GM19023 (cell line): Measurements from ENCODE around the gene AIDA.

Source experiments
- ATAC-seq: cut with Tn5 transposase; IDR thresholded peaks from one replicate; pipeline ENCODE4 v1.9.1; 2021; ENCODE audit warnings: mild to moderate bottlenecking, moderate library complexity; ENCODE audit not compliant: unreplicated experiment

The AIDA gene

DNA sequence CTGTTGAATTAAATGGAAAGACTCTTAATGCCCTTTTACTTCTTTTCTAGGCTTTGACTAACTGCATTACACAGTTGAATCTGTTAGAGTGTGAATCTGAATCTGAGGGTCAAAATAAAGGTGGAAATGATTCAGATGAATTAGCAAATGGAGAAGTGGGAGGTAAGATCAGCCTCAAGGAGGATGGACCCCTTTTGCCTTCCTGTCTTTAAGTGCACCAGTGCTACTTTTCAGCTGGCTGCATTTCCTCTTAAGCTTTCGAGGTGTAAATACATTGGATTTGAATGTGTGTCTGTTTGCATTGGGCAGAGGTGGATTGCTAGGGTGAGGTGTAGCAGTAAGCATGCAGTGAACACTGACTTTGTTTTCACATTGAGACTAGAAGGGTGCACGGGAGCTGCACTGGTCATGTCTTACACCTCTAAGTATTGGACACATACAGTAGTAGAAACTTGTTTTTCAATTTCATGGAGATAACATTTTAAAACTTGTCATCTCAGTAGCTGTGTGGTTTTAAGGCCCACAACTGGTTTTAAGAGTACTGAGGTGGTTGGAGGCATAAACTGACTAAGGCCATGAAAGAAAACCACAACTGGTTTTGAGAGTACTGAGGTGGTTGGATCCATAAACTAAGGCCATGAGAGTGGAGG is 59.0 kb downstream of the AIDA start:
- ATAC-seq, result peak; percentile 65

DNA sequence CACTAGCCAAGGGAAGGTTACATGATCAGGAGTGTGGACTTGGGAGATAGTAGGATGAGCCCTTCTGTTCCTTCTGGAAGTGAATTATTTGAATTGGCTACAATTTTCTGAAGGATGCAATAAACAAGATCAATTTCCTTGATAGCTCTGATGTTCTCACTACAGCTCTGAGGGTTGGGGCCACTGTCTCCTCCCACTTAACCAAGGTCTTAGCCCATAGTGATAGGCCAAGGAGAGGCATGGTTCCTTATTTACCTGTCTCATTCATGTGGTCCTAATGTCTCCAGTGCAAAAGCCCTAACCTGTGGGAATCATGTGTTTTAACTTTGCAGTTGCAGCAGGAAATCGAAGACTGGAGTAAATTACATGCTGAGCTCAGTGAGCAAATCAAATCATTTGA is 59.6 kb downstream of the AIDA start:
- ATAC-seq, result no peak

DNA sequence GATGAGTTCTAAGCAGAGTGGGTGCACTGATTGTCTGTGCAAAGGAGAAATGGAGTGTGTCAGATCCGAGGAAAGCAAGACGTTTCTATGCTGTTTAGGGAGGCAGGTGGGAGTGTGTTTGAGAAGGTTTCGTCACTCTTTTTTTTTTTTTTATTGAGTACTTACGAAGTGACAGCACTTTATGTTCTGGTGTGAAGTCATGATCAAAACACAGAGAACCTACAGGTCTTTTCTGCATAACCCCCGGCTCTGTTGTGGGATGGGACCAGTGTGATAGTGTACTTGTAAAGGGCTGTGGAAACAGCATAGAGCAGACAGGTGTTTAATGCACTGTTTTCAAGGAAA is 67.7 kb downstream of the AIDA start:
- ATAC-seq, result no peak

DNA sequence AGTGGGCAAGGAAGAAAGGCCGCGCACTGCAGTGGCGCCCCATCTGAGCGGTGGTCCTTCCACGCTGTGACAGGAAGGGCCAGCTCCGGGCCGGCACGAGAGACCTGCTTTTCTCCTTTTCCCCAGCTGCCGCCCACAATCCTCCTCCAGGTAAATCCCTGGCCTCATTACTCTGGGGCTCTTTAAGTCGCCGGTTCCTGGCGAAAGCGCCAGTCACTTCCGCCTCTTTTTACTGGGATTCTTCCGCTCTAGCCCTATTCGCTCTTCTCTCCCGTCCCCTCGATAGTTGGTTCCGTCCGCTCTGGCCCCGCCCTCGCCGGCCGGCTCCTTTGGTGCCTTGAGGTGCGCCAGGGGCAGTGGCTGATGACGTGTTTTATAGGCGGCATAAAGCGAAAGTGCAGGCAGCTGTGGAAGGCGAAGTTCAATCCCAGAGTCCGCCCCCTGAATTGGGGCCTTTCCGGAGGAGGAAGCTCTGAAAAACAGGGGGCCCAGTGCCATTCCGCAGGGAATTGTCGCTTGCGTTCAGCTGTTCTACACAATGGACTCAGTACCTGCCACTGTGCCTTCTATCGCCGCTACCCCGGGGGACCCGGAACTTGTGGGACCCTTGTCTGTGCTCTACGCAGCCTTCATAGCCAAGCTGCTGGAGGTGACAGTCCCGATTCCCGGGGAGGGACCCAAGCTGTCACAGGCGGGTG is 68.2 kb downstream of the AIDA start:
- peak; percentile 98 for ATAC-seq

DNA sequence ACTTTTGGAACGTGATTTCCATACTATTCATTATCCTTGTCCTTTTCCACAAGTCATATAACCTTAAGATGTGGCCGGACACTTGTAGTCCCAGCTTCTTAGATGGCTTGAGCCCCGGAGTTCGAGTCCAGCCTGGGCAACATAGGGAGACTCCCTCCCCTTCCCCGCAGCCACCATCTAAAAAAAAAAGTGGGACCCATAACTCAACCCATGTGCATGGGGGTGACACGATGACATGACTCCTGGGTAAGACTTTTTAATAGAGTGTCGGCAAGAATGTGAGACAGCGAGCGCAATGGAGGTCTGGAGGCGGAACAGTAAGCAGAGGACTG is 68.7 kb downstream of the AIDA start:
- ATAC-seq, result no peak

DNA sequence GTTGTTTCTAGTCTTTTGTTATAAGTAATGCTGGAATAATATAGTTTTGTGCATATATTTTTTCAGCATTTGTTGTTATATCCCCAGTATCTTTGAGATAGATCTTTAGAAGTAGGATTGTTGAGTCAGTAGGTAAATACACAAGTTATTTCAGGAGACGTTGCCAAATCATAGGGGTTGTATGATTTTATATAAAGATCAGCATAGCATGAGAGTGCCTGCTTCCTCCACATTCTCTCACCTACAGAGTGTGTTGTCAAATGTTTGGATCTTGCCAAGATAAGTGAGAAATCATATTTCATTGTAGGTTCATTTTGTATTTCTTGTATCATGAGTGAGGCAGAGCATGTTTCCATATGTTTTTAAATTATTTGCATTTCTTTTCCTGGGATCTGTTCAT is 69.8 kb downstream of the AIDA start:
- no peak for ATAC-seq

DNA sequence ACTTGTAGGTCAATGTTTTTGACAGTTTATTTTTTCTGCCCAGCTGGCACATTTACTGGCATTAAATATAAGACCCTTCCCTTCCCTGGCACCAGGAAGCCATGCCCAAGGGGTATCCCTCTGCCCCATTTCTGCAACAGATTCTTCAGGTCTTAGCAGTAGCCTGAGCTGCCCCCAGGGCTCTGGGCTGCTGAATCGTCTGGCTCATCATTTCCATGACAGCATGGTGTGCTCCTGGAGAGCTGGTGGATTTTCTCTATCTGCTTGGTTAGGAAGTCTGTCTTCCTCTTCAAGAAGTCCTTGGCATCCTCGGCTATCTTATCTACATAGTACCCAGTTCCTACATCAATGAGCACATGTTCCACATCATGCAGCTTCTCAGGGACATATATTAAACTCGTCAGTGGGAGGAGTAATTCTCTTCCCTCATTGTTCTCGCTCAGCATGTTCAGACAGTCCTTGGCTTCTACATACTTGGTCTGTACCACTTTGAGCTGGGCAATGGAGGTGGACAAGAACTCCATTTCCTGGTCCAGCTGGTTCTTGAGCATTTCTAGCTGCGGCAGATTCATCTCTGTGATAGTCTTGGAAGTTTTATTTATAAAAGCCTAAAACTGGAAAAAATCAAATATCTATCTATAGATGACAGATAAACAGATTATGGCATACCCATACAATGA is 70.9 kb downstream of the AIDA start:
- no peak for ATAC-seq

DNA sequence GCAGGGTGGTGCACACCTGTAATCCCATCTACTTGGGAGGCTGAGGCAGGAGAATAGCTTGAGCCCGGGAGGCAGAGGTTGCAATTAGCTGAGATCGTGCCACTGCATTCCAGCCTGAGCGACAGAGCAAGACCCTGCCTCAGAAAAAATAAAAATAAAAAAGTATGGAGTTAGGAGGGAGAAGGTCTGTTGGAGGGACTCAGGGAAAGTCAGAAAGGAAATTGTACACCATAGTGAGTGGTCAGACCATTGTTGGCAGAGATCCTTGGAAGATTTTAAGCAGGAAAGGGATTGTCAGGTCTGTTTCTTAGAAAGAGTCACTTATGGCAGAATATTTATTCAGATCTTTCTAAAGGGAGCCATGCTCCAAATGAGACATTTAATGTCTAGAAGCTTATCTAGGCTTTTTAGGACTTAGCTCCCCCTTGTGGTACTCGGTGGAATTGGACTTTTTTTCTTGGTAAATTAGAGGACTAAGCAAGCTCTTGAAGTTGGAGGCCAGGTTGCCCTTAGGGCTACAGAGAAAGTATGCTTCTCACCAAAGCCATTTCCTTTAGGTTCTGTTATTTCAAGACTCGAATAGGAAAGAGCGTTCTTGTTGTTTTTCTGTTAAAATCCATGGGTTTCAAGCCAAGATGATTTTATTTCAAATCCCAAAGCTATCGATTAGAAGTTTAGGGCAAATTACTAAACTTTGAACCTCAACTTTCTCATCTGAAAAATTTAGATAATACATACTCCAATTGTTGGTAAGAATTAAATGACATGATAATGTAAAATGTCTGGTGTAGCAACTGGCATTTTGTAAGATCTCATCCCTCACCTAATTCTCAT is 77.9 kb downstream of the AIDA start:
- ATAC-seq, result peak; percentile 70

DNA sequence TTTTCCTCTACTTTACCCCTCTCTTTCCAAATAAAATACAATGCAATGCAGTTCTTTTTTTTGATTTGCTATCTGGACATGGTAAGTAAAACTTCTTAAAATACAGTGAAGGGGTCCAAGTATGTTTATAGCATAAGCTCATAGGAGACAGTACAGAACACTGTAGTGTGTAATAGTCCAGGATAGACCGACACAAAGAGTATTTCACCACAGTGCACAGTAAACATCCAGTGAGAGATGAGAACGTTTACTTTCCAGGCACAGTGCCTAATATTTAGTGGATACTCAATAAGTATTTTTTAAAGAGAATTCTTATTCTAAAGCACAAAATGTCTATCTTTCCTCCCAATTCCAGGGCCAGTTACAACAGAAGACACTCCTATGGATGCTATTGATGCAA is 79.5 kb downstream of the AIDA start:
- no peak for ATAC-seq

DNA sequence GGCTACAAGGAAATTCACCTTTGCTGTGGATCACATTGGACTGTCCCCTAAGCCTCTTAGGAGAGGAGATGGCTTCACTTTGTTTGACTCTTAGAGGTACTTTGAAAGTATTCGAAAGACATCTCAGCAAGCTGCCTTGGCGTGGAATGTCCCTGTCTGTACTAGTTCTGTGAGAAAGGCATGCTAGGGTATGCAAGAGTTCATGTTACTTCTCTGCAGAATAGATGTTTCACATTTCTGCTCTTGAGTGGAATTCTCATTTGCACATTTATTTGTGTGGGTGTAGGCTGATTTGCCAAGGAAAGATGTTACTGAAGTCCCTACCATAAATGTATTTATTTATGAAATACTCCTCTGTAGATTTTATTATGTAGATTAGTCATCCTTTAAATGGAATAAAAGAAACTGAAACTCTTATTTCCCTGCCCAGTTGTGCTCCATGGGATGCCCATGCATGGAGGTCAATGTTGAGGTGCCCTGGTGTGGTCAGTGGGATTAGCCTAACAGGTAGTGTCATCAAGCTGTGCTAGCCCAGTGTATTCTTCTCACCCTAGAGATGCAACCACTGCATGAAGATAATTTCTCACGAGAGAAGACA is 80.6 kb downstream of the AIDA start:
- no peak for ATAC-seq

DNA sequence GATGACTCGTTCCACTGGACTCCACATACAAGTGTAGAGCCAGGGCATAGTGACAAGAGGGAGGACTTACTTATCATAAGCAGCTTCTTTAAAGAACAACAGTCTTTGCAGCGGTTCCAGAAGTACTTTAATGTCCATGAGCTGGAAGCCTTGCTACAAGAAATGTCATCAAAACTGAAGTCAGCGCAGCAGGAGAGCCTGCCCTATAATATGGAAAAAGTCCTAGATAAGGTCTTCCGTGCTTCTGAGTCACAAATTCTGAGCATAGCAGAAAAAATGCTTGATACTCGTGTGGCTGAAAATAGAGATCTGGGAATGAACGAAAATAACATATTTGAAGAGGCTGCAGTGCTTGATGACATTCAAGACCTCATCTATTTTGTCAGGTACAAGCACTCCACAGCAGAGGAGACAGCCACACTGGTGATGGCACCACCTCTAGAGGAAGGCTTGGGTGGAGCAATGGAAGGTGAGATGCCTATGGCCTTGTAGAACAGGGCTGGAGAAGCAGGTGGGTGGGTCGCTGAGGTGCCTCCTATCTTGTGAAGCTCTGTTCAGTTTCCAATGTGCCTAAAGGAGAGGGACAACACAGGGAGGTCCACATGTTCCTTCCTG is 82.3 kb downstream of the AIDA start:
- ATAC-seq, result no peak

DNA sequence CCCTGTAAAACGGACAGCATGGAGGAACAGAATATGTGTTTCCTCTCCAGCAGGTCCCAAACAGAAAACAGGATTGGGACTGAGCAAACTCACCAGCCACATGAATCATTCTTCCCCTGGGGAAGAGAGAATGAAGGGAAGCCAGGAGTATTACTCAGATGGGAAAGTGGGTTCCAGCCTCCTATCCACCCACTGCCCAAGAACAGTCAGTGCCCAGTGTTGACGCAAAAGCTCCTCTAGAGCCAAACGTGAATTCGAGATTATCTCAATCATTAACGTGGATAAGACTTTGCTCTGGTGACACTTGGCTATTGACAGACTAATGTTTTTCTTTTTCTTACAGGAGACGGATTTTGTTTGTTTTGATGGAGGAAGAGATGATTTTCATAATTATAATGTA is 85.1 kb downstream of the AIDA start:
- ATAC-seq, result no peak

DNA sequence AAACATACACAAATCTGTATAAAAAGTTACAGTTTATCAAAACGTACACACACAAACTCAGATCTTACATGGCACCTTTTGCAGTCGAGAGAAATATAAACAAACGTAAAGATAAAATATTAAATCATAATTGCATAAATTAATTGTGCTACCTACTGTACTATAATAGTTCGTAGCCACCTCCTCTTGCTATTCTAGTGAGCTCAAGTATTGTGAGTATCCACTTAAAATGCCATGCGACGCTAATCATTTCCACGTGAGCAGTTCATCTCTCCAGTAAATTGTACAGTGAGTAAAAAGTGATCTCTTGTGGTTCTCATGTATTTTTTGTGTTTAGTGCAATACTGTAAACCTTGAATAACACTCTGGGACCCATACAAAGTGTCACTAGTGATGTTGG is 88.1 kb downstream of the AIDA start:
- no peak for ATAC-seq

DNA sequence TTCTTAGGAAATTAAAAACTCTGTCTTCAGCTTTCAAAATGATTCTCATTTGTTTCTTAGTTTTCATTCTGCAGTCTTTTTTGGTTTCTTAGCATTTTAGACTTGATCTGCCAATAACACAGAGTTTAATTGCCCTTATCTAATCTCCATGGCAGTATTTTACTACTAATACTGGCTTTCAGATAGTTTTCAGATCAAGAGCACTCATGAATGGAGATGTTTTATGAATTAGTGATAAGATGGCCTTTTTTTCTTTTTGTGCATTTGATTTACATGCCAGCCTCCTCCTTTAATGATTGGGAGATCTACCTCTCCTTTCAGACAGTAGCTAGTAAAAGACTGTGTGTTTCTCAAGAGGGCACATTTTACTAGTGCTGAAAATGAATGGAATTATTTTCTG is 88.8 kb downstream of the AIDA start:
- ATAC-seq, result no peak

DNA sequence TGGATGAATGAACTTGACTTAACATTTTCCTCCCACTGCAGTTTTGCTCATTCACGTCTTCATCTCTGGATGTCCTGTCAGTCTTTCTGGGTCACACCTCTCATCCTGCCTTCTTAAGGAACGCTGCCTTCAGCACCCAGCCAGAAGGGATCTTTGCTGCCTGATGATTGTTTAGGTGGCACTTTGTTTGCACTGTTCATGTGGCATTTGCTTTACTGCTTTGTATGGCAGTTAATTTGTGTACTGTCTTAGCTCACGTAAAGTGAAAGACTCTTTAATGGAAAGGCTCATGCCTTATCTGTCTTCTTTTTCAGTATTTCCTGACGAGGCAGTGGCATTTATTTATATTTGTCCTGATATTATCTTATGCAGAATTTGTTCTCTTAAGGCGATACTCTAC is 89.5 kb downstream of the AIDA start:
- no peak for ATAC-seq

DNA sequence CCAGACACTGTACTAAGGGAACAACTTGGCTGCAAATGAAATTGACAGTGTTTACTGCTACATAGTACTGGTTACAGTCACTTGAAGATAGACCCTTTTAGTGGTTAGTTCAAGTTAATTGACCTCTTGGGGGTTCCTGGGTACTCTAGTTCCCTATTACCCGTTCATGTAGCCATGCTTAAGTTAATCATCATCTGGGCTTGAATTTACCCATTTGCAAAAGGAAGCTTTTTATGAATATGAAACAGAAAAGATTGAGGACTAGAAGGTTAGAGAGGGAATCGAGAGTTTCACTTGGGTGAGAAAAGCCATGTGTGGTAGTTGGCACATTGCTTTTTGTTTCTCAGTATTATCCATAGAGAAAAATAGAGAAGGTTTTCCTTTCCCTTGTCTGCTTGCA is 91.7 kb downstream of the AIDA start:
- ATAC-seq, result no peak

DNA sequence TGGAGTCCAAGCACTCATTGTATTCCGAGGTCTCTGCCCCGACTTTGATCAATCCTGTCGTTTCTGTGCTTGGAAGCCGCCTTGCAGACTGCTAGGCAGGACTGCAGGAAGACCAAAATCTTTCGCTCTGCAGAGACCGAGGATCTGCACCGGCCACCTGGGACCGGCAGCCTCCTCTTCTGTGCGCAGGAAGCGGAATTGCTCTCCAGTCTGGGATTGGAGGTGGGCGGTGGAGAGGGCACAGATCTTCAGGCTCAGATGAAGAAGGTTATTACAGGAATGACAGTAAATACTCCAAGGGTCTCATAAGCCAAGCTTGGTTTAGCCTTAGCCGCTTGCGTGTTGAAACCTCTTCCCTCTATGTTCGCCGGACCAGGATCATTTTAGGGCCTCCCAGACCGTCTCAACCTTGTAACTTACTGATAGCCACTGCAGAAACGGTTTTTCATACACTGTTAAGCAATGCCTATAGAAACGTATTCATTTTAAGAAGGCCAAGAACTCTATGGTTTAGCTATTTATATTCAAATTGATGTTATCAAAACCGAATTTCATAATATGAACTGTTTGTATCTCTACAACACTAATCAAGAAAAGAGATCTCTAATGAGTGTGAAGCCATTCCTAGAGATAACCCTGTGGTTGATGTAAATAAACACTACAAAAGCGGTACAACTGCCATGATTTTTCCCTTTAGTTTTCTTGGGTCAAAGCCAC is 93.3 kb downstream of the AIDA start:
- ATAC-seq, result no peak
